Smooth muscle cell (in vitro differentiated cells): ENCODE measurements around the gene MYH2. TPM values are rescaled to one million over a fixed set of nuclear protein-coding genes. Genes with fewer than 3 reads are reported as not detected.
"Not testable (repeated sequence)": the region's sequence is repeated elsewhere in the genome, so short reads cannot be mapped to it uniquely, and the experiment has no call there.

Source experiments
- DNase-seq: peaks from one replicate; lab custom pipeline; 2025; ENCODE audit not compliant: unreplicated experiment; lab: John Stamatoyannopoulos, UW
- H2AFZ ChIP-seq: fragments of 200-600 bp; sonication (generic); 2 replicates; pipeline ENCODE4 v1.6.0; 2016; ENCODE audit warnings: antibody characterized with exemption, low read depth, mild to moderate bottlenecking
- H3F3A ChIP-seq: fragments of 200-600 bp; sonication (generic); 2 replicates; pipeline ENCODE4 v1.6.0; 2017; ENCODE audit warnings: antibody characterized with exemption, low read depth
- H3K27ac ChIP-seq: fragments of 200-600 bp; sonication (generic); 2 replicates; pipeline ENCODE4 v1.5.1; 2016; ENCODE audit warnings: low read depth, mild to moderate bottlenecking
- H3K27me3 ChIP-seq: fragments of 200-600 bp; sonication (generic); 2 replicates; pipeline ENCODE4 v1.6.1; 2016; ENCODE audit warnings: low read depth, mild to moderate bottlenecking
- H3K36me3 ChIP-seq: fragments of 200-600 bp; sonication (generic); 2 replicates; pipeline ENCODE4 v1.5.1; 2016; ENCODE audit warnings: low read depth
- H3K4me1 ChIP-seq: fragments of 200-600 bp; sonication (generic); 2 replicates; pipeline ENCODE4 v1.5.1; 2016; ENCODE audit warnings: low read depth
- H3K4me2 ChIP-seq: fragments of 200-600 bp; sonication (generic); 2 replicates; pipeline ENCODE4 v1.6.0; 2016; ENCODE audit warnings: mild to moderate bottlenecking
- H3K4me3 ChIP-seq: fragments of 200-600 bp; sonication (generic); 2 replicates; pipeline ENCODE4 v1.5.1; 2016; ENCODE audit warnings: mild to moderate bottlenecking
- H3K79me2 ChIP-seq: fragments of 200-600 bp; sonication (generic); 2 replicates; pipeline ENCODE4 v1.6.0; 2016; ENCODE audit warnings: low read depth, mild to moderate bottlenecking
- H3K9ac ChIP-seq: fragments of 200-600 bp; sonication (generic); 2 replicates; pipeline ENCODE4 v1.6.0; 2016; ENCODE audit warnings: low read depth
- H3K9me3 ChIP-seq: fragments of 200-600 bp; sonication (generic); replicated peaks from 2 replicates; pipeline ENCODE4 v1.5.1; 2016; ENCODE audit warnings: low read depth
- H4K20me1 ChIP-seq: fragments of 200-600 bp; sonication (generic); 2 replicates; pipeline ENCODE4 v1.6.0; 2016; ENCODE audit warnings: low read depth
- CTCF ChIP-seq: fragments of 200-600 bp; sonication (generic); IDR thresholded peaks from 2 replicates; pipeline ENCODE4 v1.5.1; 2017; ENCODE audit warnings: borderline replicate concordance, mild to moderate bottlenecking, antibody characterized with exemption; ENCODE audit not compliant: insufficient read depth, poor library complexity, severe bottlenecking
- WGBS: methylation state at CpG from one replicate; pipeline ENCODE4 v1.1.7; 2016; ENCODE audit warnings: low lambda C conversion rate; 5-methylcytosine and 5-hydroxymethylcytosine counted together
- polyA plus RNA-seq: library from polyadenylated mRNA; unstranded; fragments of >200 nt; fragmentation: Nextera tagmentation; extraction: Ambion mirVana; gene quantifications from 2 replicates; pipeline ENCODE4 v1.2.1, GENCODE V29; 2016
- total RNA-seq: library from RNA; depleted of rRNA; stranded (reverse); fragments of >200 nt; gene quantifications from 2 replicates; pipeline ENCODE4 v1.2.3, GENCODE V29; 2014

Gene MYH2
- total and polyA plus RNA-seq, 2 experiments from 2014 or later = not detected

GRCh38 chr17:10556301-10557005, 7.0 kb upstream of the MYH2 start:
- peaks cover 3% of the 10 kb centered on the region for H3K27me3 ChIP-seq
- H3K4me1 ChIP-seq = no peaks in the 10 kb centered on the region
- H4K20me1 ChIP-seq = no peaks in the 10 kb centered on the region
- DNase-seq = no peak
- H3K36me3 ChIP-seq = no peaks in the 10 kb centered on the region
- peaks cover 4% of the 10 kb centered on the region for H3F3A ChIP-seq
- no peak overlapping the region for H2AFZ ChIP-seq
- H3K4me2 ChIP-seq = no peak overlapping the region
- no peak overlapping the region for H3K4me3 ChIP-seq
- no peak for TF ChIP-seq CTCF
- no peaks in the 10 kb centered on the region for H3K79me2 ChIP-seq
- 43% methylated on average over 5 of the region's 5 CpGs for WGBS
- no peak overlapping the region for H3K27ac ChIP-seq
- H3K9ac ChIP-seq = no peak overlapping the region
- H3K9me3 ChIP-seq = no peaks in the 10 kb centered on the region

- no peaks in the 10 kb centered on the region for H3K36me3 ChIP-seq
- no peak for TF ChIP-seq CTCF
- WGBS = 63% methylated on average over 4 of the region's 4 CpGs
- H3F3A ChIP-seq = no peaks in the 10 kb centered on the region
- H3K27me3 ChIP-seq = peaks cover 4% of the 10 kb centered on the region
- no peak overlapping the region for H3K4me3 ChIP-seq
- peaks cover 24% of the 10 kb centered on the region for H3K4me1 ChIP-seq
- no peak overlapping the region for H3K4me2 ChIP-seq
- H3K9ac ChIP-seq = no peak overlapping the region
- H3K27ac ChIP-seq = no peak overlapping the region
- no peaks in the 10 kb centered on the region for H3K9me3 ChIP-seq
- no peak for DNase-seq
- no peaks in the 10 kb centered on the region for H3K79me2 ChIP-seq
- no peaks in the 10 kb centered on the region for H4K20me1 ChIP-seq
- no peak overlapping the region for H2AFZ ChIP-seq
These were observed 556 bp upstream of the MYH2 start for GRCh38 chr17:10550014-10550413.

- TF ChIP-seq CTCF = no peak
- Histone ChIP-seq H4K20me1 (no peaks in the 10 kb centered on the region), H3K27me3 (peaks cover 4% of the 10 kb centered on the region), H3K4me3 (no peak overlapping the region), H3F3A (no peaks in the 10 kb centered on the region), H3K79me2 (no peaks in the 10 kb centered on the region), H2AFZ (no peak overlapping the region), H3K4me2 (no peak overlapping the region), H3K36me3 (no peaks in the 10 kb centered on the region), H3K9me3 (no peaks in the 10 kb centered on the region), H3K4me1 (peaks cover 24% of the 10 kb centered on the region), H3K27ac (no peak overlapping the region), H3K9ac (no peak overlapping the region)
- WGBS = 74% methylated on average over 6 of the region's 6 CpGs
- no peak for DNase-seq
These were observed 2.1 kb downstream of the MYH2 start for GRCh38 chr17:10547351-10547750.

- not testable (repeated sequence) for H3K4me3 ChIP-seq, H3K4me2 ChIP-seq, DNase-seq, H3K79me2 ChIP-seq, H3K27ac ChIP-seq, H3K36me3 ChIP-seq, H3K9ac ChIP-seq, H3K27me3 ChIP-seq, H4K20me1 ChIP-seq, H3K9me3 ChIP-seq, H2AFZ ChIP-seq, H3F3A ChIP-seq, H3K4me1 ChIP-seq
- WGBS = 72% methylated on average over 5 of the region's 5 CpGs
These were observed 6.0 kb downstream of the MYH2 start for GRCh38 chr17:10543486-10543885.

- WGBS = 89% methylated on average over 6 of the region's 6 CpGs
- not testable (repeated sequence) for H4K20me1 ChIP-seq, H3F3A ChIP-seq, H3K4me2 ChIP-seq, H3K9ac ChIP-seq, H3K27me3 ChIP-seq, H3K4me3 ChIP-seq, H3K9me3 ChIP-seq, H3K79me2 ChIP-seq, H3K27ac ChIP-seq, H3K36me3 ChIP-seq, DNase-seq, H2AFZ ChIP-seq, H3K4me1 ChIP-seq
These were observed 8.3 kb downstream of the MYH2 start for GRCh38 chr17:10541179-10541578.
